H1 (cell line): ENCODE measurements around the gene SNX33. TPM values are rescaled to one million over a fixed set of nuclear protein-coding genes. Genes with fewer than 3 reads are reported as not detected.

ENCODE experiments used
- CTCF ChIA-PET: fragments of 300-600 bp; sonication (Branson Sonifier 250); formaldehyde crosslinking; loops from one replicate; lab custom pipeline; 2021; ENCODE audit not compliant: partially characterized antibody; lab: Charles Lee
- POLR2A ChIA-PET: fragments of 300-600 bp; sonication (Branson Sonifier 250); formaldehyde crosslinking; loops from one replicate; lab custom pipeline; 2021; ENCODE audit warnings: inconsistent platforms; ENCODE audit not compliant: partially characterized antibody; lab: Charles Lee
- DNase-seq, 2 experiments: peaks; one replicate each; pipeline versions ENCODE4 v3.0.0 to v3.0.0-alpha.2; 2010 to 2022; ENCODE audit warnings: low spot score in 2 of 2, low read depth in 1 of 2, mixed read lengths in 1 of 2
- FAIRE-seq: peaks from 2 replicates; lab custom pipeline; 2011; peaks lifted over from hg19 to GRCh38; lab: Jason Lieb, UNC
- H2AFZ ChIP-seq: 2 replicates; pipeline ENCODE4 v1.8.1; 2012; ENCODE audit warnings: low read length, inconsistent platforms
- H2AK5ac ChIP-seq: 2 replicates; pipeline ENCODE4 v1.6.1; 2013; ENCODE audit warnings: low read depth, low read length
- H2BK120ac ChIP-seq: replicated peaks from 2 replicates; pipeline ENCODE3; 2013; ENCODE audit warnings: low read depth, low read length, inconsistent platforms
- H2BK12ac ChIP-seq: 2 replicates; pipeline ENCODE4 v1.6.1; 2013; ENCODE audit warnings: low read depth, low read length
- H2BK15ac ChIP-seq: 2 replicates; pipeline ENCODE4 v1.6.1; 2013; ENCODE audit warnings: low read length
- H2BK20ac ChIP-seq: 2 replicates; pipeline ENCODE4 v1.6.1; 2013; ENCODE audit warnings: low read length
- H2BK5ac ChIP-seq: 2 replicates; pipeline ENCODE4 v1.6.1; 2013; ENCODE audit warnings: low read depth, low read length
- H3K14ac ChIP-seq: 2 replicates; pipeline ENCODE4 v1.6.1; 2013; ENCODE audit warnings: inconsistent platforms; ENCODE audit not compliant: insufficient read length
- H3K18ac ChIP-seq: 2 replicates; pipeline ENCODE4 v1.6.1; 2013; ENCODE audit warnings: low read length; ENCODE audit errors: extremely low read depth
- H3K23ac ChIP-seq: 2 replicates; pipeline ENCODE4 v1.6.1; 2013; ENCODE audit warnings: inconsistent platforms; ENCODE audit not compliant: insufficient read length
- H3K23me2 ChIP-seq: 2 replicates; pipeline ENCODE4 v1.6.1; 2013; ENCODE audit warnings: low read depth, low read length
- H3K27ac ChIP-seq: 2 replicates; pipeline ENCODE4 v1.6.1; 2011; ENCODE audit warnings: low read depth, low read length, inconsistent platforms
- H3K27me3 ChIP-seq, 4 experiments: replicated peaks in 1 of 4; 1 replicate in 1 of 4; 2 replicates in 3 of 4; pipeline versions ENCODE4 v1.6.1 to v1.8.1; 2011 to 2013; ENCODE audit warnings: low read length in 3 of 4, mild to moderate bottlenecking in 3 of 4, inconsistent platforms in 2 of 4, mixed read lengths in 2 of 4, moderate library complexity in 1 of 4; ENCODE audit not compliant: control insufficient read depth in 3 of 4, insufficient read depth in 3 of 4; ENCODE audit errors: extremely low read depth in 1 of 4
- H3K36me3 ChIP-seq, 4 experiments: 2 replicates each; pipeline versions ENCODE4 v1.6.1 to v1.8.1; 2011 to 2013; ENCODE audit warnings: mild to moderate bottlenecking in 4 of 4, low read length in 3 of 4, moderate library complexity in 2 of 4, control low read depth in 1 of 4, inconsistent platforms in 1 of 4; ENCODE audit not compliant: insufficient read depth in 4 of 4, control insufficient read depth in 2 of 4
- H3K4ac ChIP-seq: replicated peaks from 2 replicates; pipeline ENCODE3; 2013; ENCODE audit warnings: low read length, low read depth, mixed read lengths, inconsistent platforms; ENCODE audit not compliant: insufficient read length
- H3K4me1 ChIP-seq, 4 experiments: replicated peaks in 1 of 4; 1 replicate in 1 of 4; 2 replicates in 3 of 4; pipeline versions ENCODE4 v1.6.1 to v1.8.1; 2011 to 2013; ENCODE audit warnings: low read length in 3 of 4, inconsistent platforms in 2 of 4, mixed read lengths in 1 of 4; ENCODE audit not compliant: insufficient read depth in 4 of 4, control insufficient read depth in 3 of 4
- H3K4me2 ChIP-seq, 2 experiments: 2 replicates each; pipeline versions ENCODE4 v1.6.1 to v1.8.1; 2011 to 2013; ENCODE audit warnings: low read depth in 2 of 2, low read length in 2 of 2, control low read depth in 1 of 2, inconsistent platforms in 1 of 2, mild to moderate bottlenecking in 1 of 2; ENCODE audit not compliant: insufficient read depth in 1 of 2
- H3K4me3 ChIP-seq, 4 experiments: fragments of 200-600, 300-600 bp in 1 of 4; sonication (generic), shearing (Covaris generic), sonication (Bioruptor Twin) in 1 of 4; 2 replicates each; pipeline versions ENCODE4 v1.5.1 to v1.8.1; 2011 to 2016; ENCODE audit warnings: low read length in 4 of 4, low read depth in 3 of 4, control low read depth in 2 of 4, inconsistent platforms in 2 of 4, mild to moderate bottlenecking in 2 of 4, mixed read lengths in 1 of 4, moderate library complexity in 1 of 4; ENCODE audit not compliant: insufficient read depth in 2 of 4; ENCODE audit errors: extremely low read depth in 1 of 4
- H3K56ac ChIP-seq: replicated peaks from 2 replicates; pipeline ENCODE3; 2013; ENCODE audit warnings: low read depth, mild to moderate bottlenecking, mixed read lengths, low read length, inconsistent platforms; ENCODE audit not compliant: insufficient read length
- H3K79me1 ChIP-seq: 2 replicates; pipeline ENCODE4 v1.6.1; 2013; ENCODE audit warnings: low read depth, low read length, control low read depth
- H3K79me2 ChIP-seq, 2 experiments: 2 replicates each; pipeline versions ENCODE4 v1.6.1 to v1.8.1; 2012 to 2013; ENCODE audit warnings: low read length in 2 of 2, mild to moderate bottlenecking in 2 of 2, inconsistent platforms in 1 of 2; ENCODE audit not compliant: insufficient read depth in 2 of 2, control insufficient read depth in 1 of 2
- H3K9ac ChIP-seq, 4 experiments: replicated peaks in 1 of 4; 1 replicate in 1 of 4; 2 replicates in 3 of 4; pipeline versions ENCODE4 v1.6.1 to v1.8.1; 2011 to 2013; ENCODE audit warnings: low read depth in 3 of 4, low read length in 3 of 4, control low read depth in 2 of 4, mild to moderate bottlenecking in 2 of 4, moderate library complexity in 2 of 4, inconsistent platforms in 1 of 4; ENCODE audit errors: extremely low read depth in 1 of 4
- H3K9me3 ChIP-seq, 2 experiments: 2 replicates each; pipeline versions ENCODE4 v1.6.1 to v1.8.1; 2012 to 2013; ENCODE audit warnings: mild to moderate bottlenecking in 2 of 2, moderate library complexity in 2 of 2, control low read depth in 1 of 2, inconsistent platforms in 1 of 2, low read depth in 1 of 2, low read length in 1 of 2, mixed read lengths in 1 of 2; ENCODE audit not compliant: insufficient read depth in 2 of 2
- H4K20me1 ChIP-seq, 2 experiments: replicated peaks in 1 of 2; 2 replicates each; pipeline versions ENCODE3 to v1.8.1; 2011 to 2013; ENCODE audit warnings: inconsistent platforms in 2 of 2, low read length in 2 of 2, mild to moderate bottlenecking in 1 of 2; ENCODE audit not compliant: insufficient read depth in 2 of 2, control insufficient read depth in 1 of 2
- H4K5ac ChIP-seq: 2 replicates; pipeline ENCODE4 v1.6.1; 2013; ENCODE audit warnings: low read length, low read depth, mixed read lengths, inconsistent platforms; ENCODE audit not compliant: insufficient read length
- H4K8ac ChIP-seq: 2 replicates; pipeline ENCODE4 v1.8.0; 2013; ENCODE audit warnings: mild to moderate bottlenecking, moderate library complexity, low read length, inconsistent platforms; ENCODE audit not compliant: insufficient read depth; ENCODE audit errors: extremely low read depth
- H4K91ac ChIP-seq: replicated peaks from 2 replicates; pipeline ENCODE3; 2013; ENCODE audit warnings: low read length, mixed read lengths, inconsistent platforms; ENCODE audit not compliant: insufficient read length
- CHD1 ChIP-seq: IDR thresholded peaks from 2 replicates; pipeline ENCODE4 v1.6.1; 2012; ENCODE audit warnings: low read depth, low read length, improper control_type of control experiment
- FOSL1 ChIP-seq: IDR thresholded peaks from 2 replicates; pipeline ENCODE4 v1.6.1; 2011; ENCODE audit warnings: mild to moderate bottlenecking, low read depth, low read length, moderate library complexity; ENCODE audit not compliant: insufficient read depth
- HDAC6 ChIP-seq: IDR thresholded peaks from one replicate; pipeline ENCODE4 v1.7.1; 2012; ENCODE audit warnings: low read depth, mild to moderate bottlenecking, inconsistent platforms, low read length, moderate library complexity
- SIN3A ChIP-seq, 2 experiments: IDR thresholded peaks in 1 of 2; conservative IDR thresholded peaks in 1 of 2; 2 replicates each; pipeline ENCODE4 v1.6.1; 2011 to 2012; ENCODE audit warnings: low read length in 2 of 2, improper control_type of control experiment in 1 of 2, low read depth in 1 of 2, mild to moderate bottlenecking in 1 of 2
- SUZ12 ChIP-seq: fragments of 200-600 bp; sonication (generic); IDR thresholded peaks from 2 replicates; pipeline ENCODE4 v1.6.1; 2012; ENCODE audit warnings: mild to moderate bottlenecking, inconsistent platforms, low read length, moderate library complexity, mixed read lengths
- WGBS, 2 experiments: shearing (Covaris generic) in 1 of 2; methylation state at CpG; one replicate each; pipeline versions ENCODE4 v1.1.6 to v1.1.7; 2013 to 2015; ENCODE audit warnings: low lambda C conversion rate in 2 of 2, mixed read lengths in 2 of 2, inconsistent platforms in 1 of 2, low coverage in 1 of 2, missing lambda C conversion rate in 1 of 2; ENCODE audit not compliant: insufficient replicate concordance in 2 of 2, insufficient coverage in 1 of 2, insufficient read length in 1 of 2; ENCODE audit errors: extremely low coverage in 1 of 2, missing lambda C conversion rate in 1 of 2; 5-methylcytosine and 5-hydroxymethylcytosine counted together
- polyA plus RNA-seq, 7 experiments: library from polyadenylated mRNA; depleted of rRNA in 3 of 7; stranded (reverse) in 5 of 7; unstranded in 2 of 7; fragments of >200 nt in 5 of 7; fragments of 200-250 nt in 2 of 7; gene quantifications; 1 replicate in 5 of 7; 2 replicates in 1 of 7; 4 replicates in 1 of 7; pipeline versions ENCODE4 v1.2.1 to v1.2.3, GENCODE V29; 2011 to 2013; ENCODE audit warnings: missing spikeins in 2 of 7, mixed read lengths in 2 of 7
- total RNA-seq: library from RNA; stranded (reverse); fragmentation: NEBNext Ultra II Directional; extraction: Animal tissue kit (Norgen Biotek cat#: 25700); gene quantifications from 2 replicates; pipeline ENCODE4 v1.2.1, GENCODE V29; 2021

SNX33 gene
- total and polyA plus RNA-seq, 2 of the 8 experiments (the other 6 are each of a cell fraction or from before 2014, with no cell fraction given) = 14.3 to 22.9 TPM

- POLR2A ChIA-PET = no interaction called here
- Histone ChIP-seq H3K27me3 (no peaks in the 10 kb centered on the region), H3K36me3 (no peaks in the 10 kb centered on the region), H3K4me3 (no peak overlapping the region), H2AFZ (no peak overlapping the region), H3K23ac (no peak overlapping the region), H3K9ac (no peak overlapping the region), H3K18ac (no peak overlapping the region), H3K9me3 (no peaks in the 10 kb centered on the region), H3K27ac (no peak overlapping the region), H4K91ac (no peak overlapping the region)
- 79% methylated on average over 3 of the region's 6 CpGs; no CpG with 5 or more reads in 1 of the 2 experiments for WGBS, 2 experiments
- TF ChIP-seq FOSL1 (no peak), SUZ12 (no peak), CHD1 (no peak), HDAC6 (no peak), SIN3A (conservative IDR thresholded peaks at IDR 0.05 in 1 of 2, IDR thresholded peaks at IDR 0.05 in 1 of 2; ENCODE audit: low read depth in 1 of 2, low read length in 2 of 2) (no peak)
- TF ChIP-seq, all 59 proteins: peak for 0
- Histone ChIP-seq H2BK15ac (no peak overlapping the region), H2AK5ac (no peak overlapping the region), H3K79me2 (no peaks in the 10 kb centered on the region), H3K23me2 (no peaks in the 10 kb centered on the region), H2BK20ac (no peak overlapping the region), H2BK5ac (no peak overlapping the region), H2BK120ac (no peak overlapping the region), H3K4me2 (no peak overlapping the region), H4K20me1 (peaks cover 0 to 4% of the 10 kb centered on the region in 2 experiments), H3K4ac (no peak overlapping the region), H3K4me1 (peaks cover 0 to 6% (median 1%) of the 10 kb centered on the region in 4 experiments; a peak in 3 of 7 replicates), H3K79me1 (no peaks in the 10 kb centered on the region), H3K56ac (no peak overlapping the region), H3K14ac (no peak overlapping the region), H2BK12ac (no peak overlapping the region), H4K8ac (no peak overlapping the region), H4K5ac (no peak overlapping the region)
- CTCF ChIA-PET = no interaction called here
- FAIRE-seq (no peak), DNase-seq (no peak)
These were observed 54.7 kb downstream of the SNX33 start for GRCh38 chr15:75702436-75702835.
